GM19324 (cell line): ENCODE results near the gene TMEM8B.

ENCODE experiments used
- ATAC-seq: cut with Tn5 transposase; IDR thresholded peaks from one replicate; pipeline ENCODE4 v1.9.1; 2021; ENCODE audit warnings: mild to moderate bottlenecking, moderate library complexity; ENCODE audit not compliant: unreplicated experiment, low FRiP score

Gene TMEM8B

GRCh38 chr9:35811381-35812024 lies 17.5 kb upstream of the TMEM8B start:
- ATAC-seq = no peak

GRCh38 chr9:35812025-35812602 lies 16.9 kb upstream of the TMEM8B start, which contains the start of gene SPAG8:
TSS of gene SPAG8 (minus strand) at chr9:35812262. CDS start at chr9:35812147, 115 bp downstream.
- ATAC-seq = peak; percentile 53

GRCh38 chr9:35813434-35814105 lies 15.5 kb upstream of the TMEM8B start:
- no peak for ATAC-seq

GRCh38 chr9:35814106-35814840 lies 14.8 kb upstream of the TMEM8B start:
- ATAC-seq = peak; percentile 22

GRCh38 chr9:35814841-35815543 lies 14.0 kb upstream of the TMEM8B start, which contains the start of gene HINT2:
TSS of gene HINT2 (minus strand) at chr9:35815042. CDS start at chr9:35814979, 63 bp downstream.
- ATAC-seq = peak; percentile 79

GRCh38 chr9:35816708-35817107 lies 12.3 kb upstream of the TMEM8B start:
- no peak for ATAC-seq

GRCh38 chr9:35818341-35818740 lies 10.7 kb upstream of the TMEM8B start:
- ATAC-seq = no peak

GRCh38 chr9:35820076-35820475 lies 9.0 kb upstream of the TMEM8B start:
- ATAC-seq = no peak

GRCh38 chr9:35822926-35823325 lies 6.1 kb upstream of the TMEM8B start:
- ATAC-seq = no peak

GRCh38 chr9:35826071-35826701 lies 2.8 kb upstream of the TMEM8B start:
- peak; percentile 35 for ATAC-seq

- no peak for ATAC-seq
These were observed 1.5 kb upstream of the TMEM8B start for GRCh38 chr9:35827486-35827885.

- ATAC-seq = no peak
These were observed 328 bp upstream of the TMEM8B start, which contains the start of gene FAM221B for GRCh38 chr9:35828716-35829083. TSS of gene FAM221B (minus strand) at chr9:35828732. CDS start at chr9:35826161, 2,571 bp downstream.

GRCh38 chr9:35829764-35830096 lies 702 bp downstream of the TMEM8B start:
- ATAC-seq = no peak

- no peak for ATAC-seq
These were observed 2.0 kb downstream of the TMEM8B start for GRCh38 chr9:35831040-35831439.

- ATAC-seq = no peak
These were observed 3.8 kb downstream of the TMEM8B start for GRCh38 chr9:35832814-35833213.

GRCh38 chr9:35834260-35835215 lies 5.5 kb downstream of the TMEM8B start:
- no peak for ATAC-seq

GRCh38 chr9:35835216-35835632 lies 6.2 kb downstream of the TMEM8B start:
- no peak for ATAC-seq

GRCh38 chr9:35835766-35836165 lies 6.7 kb downstream of the TMEM8B start:
- no peak for ATAC-seq

- ATAC-seq = no peak
These were observed 7.6 kb downstream of the TMEM8B start for GRCh38 chr9:35836595-35836994.
